HG03457 (cell line): ENCODE measurements around the gene SH2D7.

ENCODE experiments used
- ATAC-seq: cut with Tn5 transposase; IDR thresholded peaks from one replicate; pipeline ENCODE4 v1.9.1; 2021; ENCODE audit warnings: moderate number of reproducible peaks; ENCODE audit not compliant: unreplicated experiment

Gene SH2D7

GRCh38 chr15:78102741-78103140 is 10.4 kb downstream of the SH2D7 start:
- ATAC-seq = no peak

GRCh38 chr15:78103406-78104118 is 11.2 kb downstream of the SH2D7 start:
- no peak for ATAC-seq

GRCh38 chr15:78104119-78104479 is 11.7 kb downstream of the SH2D7 start:
- ATAC-seq = no peak

GRCh38 chr15:78104566-78105475 is 12.5 kb downstream of the SH2D7 start:
- no peak for ATAC-seq

GRCh38 chr15:78105476-78106241 is 13.3 kb downstream of the SH2D7 start:
- ATAC-seq = no peak

- ATAC-seq = no peak
These were observed 15.1 kb downstream of the SH2D7 start for GRCh38 chr15:78107471-78107870.

GRCh38 chr15:78108300-78109084 is 16.1 kb downstream of the SH2D7 start:
- no peak for ATAC-seq

GRCh38 chr15:78109156-78109555 is 16.8 kb downstream of the SH2D7 start:
- no peak for ATAC-seq

GRCh38 chr15:78110096-78110495 is 17.7 kb downstream of the SH2D7 start:
- ATAC-seq = no peak

GRCh38 chr15:78110916-78111475 is 18.6 kb downstream of the SH2D7 start:
- no peak for ATAC-seq

- no peak for ATAC-seq
These were observed 19.4 kb downstream of the SH2D7 start for GRCh38 chr15:78111788-78112187.

- no peak for ATAC-seq
These were observed 20.2 kb downstream of the SH2D7 start for GRCh38 chr15:78112551-78112950.

GRCh38 chr15:78120523-78120922 is 28.2 kb downstream of the SH2D7 start:
- no peak for ATAC-seq

GRCh38 chr15:78125267-78125666 is 32.9 kb downstream of the SH2D7 start:
- ATAC-seq = no peak

GRCh38 chr15:78127882-78128281 is 35.5 kb downstream of the SH2D7 start:
- ATAC-seq = no peak

- no peak for ATAC-seq
These were observed 36.9 kb downstream of the SH2D7 start for GRCh38 chr15:78129077-78129750.

- no peak for ATAC-seq
These were observed 37.5 kb downstream of the SH2D7 start for GRCh38 chr15:78129751-78130287.

GRCh38 chr15:78130466-78131294 is 38.3 kb downstream of the SH2D7 start:
- no peak for ATAC-seq
